Measurements from ENCODE around the gene PBX1. TPM values are rescaled to one million over a fixed set of nuclear protein-coding genes. Genes with fewer than 3 reads are reported as not detected.

Gene PBX1
- total RNA-seq, 2 experiments from 2014 or later: 0.17 TPM

DNA sequence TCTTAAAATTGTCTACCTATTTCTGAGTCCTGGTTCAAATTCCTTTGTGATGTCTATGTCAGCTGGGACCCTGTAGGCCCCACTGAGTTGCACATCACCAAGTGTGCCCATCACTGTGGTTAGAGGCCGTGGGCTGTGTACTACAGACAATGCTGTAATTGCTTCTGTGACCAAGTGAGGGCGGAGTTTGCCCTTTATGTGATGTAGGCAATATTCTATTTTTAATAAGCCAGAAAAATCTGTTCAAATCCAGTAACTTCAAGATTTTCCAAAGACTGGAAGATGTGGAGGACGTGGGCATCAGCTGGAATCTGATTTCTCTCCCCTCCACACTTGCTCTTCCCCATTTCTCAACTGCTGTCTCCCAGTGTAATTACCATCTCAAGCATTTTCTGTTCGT is 215.4 kb downstream of the PBX1 start:
- no peak overlapping the region for H3K4me3 Mint-ChIP-seq
- ChIA-PET POLR2A (no interaction called here), CTCF (no interaction called here)

DNA sequence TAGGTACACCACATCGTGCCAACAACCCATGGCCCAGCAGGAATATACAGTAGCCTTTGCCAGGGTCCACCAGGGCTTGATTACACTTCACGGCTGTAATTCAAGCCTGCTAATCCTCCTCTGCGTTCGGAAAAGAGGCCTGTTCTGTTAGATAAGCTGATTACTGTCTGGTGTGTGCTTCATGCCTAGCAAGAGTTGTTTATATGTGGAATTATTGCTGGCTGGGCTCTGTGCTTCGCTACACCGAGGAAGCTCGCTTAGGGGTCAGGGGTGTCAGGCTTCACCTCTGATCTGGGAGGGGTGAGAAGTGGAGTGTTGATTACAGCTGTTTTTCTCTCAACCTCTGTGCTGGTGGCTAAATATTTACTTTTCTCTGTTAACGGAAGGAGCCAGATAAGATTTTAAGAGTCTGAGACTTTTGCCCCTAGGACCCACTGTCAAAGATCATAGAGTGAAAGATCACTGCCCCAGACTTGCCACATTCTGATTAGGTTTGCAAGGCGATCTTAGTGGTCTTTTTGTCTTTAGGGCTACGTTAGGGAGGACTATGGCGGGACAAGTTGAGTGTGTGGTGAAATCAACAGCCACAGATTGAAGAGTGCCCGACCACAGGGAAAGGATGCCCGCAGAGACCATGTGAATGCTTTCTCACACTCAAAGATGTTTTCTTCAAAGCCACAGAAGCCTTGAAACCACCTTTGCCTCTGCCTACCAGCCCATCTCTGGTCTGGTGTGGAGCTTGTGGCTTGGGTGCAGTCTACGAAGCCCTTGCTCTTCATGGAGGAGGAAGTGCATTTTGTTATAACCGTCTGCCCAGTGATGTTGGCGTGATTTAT is 216.1 kb downstream of the PBX1 start:
- no peaks in the 10 kb centered on the region for H3K36me3 Mint-ChIP-seq
- ChIA-PET POLR2A (no interaction called here), CTCF (no interaction called here)
- DNase-seq: no peak
- no peak overlapping the region for H3K27ac Mint-ChIP-seq
- H3K4me1 Mint-ChIP-seq (ENCODE audit: low read depth): no peaks in the 10 kb centered on the region
- H3K9me3 Mint-ChIP-seq: no peaks in the 10 kb centered on the region
- intact Hi-C loops (cut with micrococcal nuclease): no loop called here
- no peaks in the 10 kb centered on the region for H3K27me3 Mint-ChIP-seq
- no peak overlapping the region for H3K4me3 Mint-ChIP-seq

More for the DNA sequence above, 215.4 kb downstream of the PBX1 start:
- Mint-ChIP-seq H3K9me3 (no peaks in the 10 kb centered on the region), H3K4me1 (ENCODE audit: low read depth) (no peaks in the 10 kb centered on the region), H3K27ac (no peak overlapping the region), H3K27me3 (no peaks in the 10 kb centered on the region), H3K36me3 (no peaks in the 10 kb centered on the region)
- DNase-seq: no peak
- intact Hi-C loops (cut with micrococcal nuclease): no loop called here

DNA sequence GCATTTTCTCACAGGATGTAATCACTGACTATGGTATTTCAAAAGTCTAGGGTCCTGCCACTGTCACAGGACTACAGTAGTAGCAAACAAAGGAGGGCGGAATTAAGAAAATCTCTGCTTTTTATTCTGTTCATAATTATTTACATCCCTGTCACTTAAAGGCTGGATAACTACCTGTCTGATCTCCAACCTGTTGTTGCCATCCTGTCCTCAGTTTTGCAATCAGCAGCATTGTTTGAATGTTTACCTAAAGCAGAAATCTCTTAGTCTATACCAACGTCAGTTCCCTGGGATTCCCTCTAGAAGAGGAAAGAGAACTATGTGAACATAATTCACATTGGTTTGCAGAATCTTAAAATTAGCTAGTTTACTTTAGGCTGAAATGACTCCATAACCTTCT is 218.5 kb downstream of the PBX1 start:
- no peak for DNase-seq
- Mint-ChIP-seq H3K27me3 (no peaks in the 10 kb centered on the region), H3K4me3 (no peak overlapping the region), H3K9me3 (no peaks in the 10 kb centered on the region), H3K36me3 (no peaks in the 10 kb centered on the region), H3K4me1 (ENCODE audit: low read depth) (no peaks in the 10 kb centered on the region), H3K27ac (no peak overlapping the region)
- CTCF ChIA-PET: interaction anchor here (0.9 kb wide), 1 partner anchor 10 kb away, joined by 3 read pairs; no protein-coding TSS in a partner anchor
- POLR2A ChIA-PET: no interaction called here
- intact Hi-C loops (cut with micrococcal nuclease): no loop called here

DNA sequence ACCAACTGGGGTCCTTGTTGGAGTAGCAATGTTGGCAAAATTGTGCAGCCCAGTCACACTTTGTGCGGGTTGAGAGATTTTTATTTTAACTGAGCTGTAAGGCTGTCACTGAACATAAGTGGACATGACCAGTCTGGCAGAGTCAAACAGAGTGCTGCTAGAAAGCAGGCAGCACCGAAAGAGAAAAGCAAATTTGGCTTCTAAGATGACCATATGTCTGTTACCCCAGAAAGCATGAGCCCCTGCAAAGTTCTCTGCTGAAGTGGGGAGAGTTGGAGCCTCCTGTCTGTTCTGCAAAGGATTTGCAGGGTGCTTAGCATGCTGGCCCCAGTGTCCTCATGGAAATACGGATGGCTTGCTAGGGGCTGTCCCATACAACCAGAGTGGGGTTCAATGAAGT is 220.4 kb downstream of the PBX1 start:
- Mint-ChIP-seq H3K27ac (no peak overlapping the region), H3K9me3 (no peaks in the 10 kb centered on the region), H3K4me3 (no peak overlapping the region), H3K4me1 (ENCODE audit: low read depth) (no peaks in the 10 kb centered on the region), H3K27me3 (no peaks in the 10 kb centered on the region), H3K36me3 (no peaks in the 10 kb centered on the region)
- intact Hi-C loops (cut with micrococcal nuclease): no loop called here
- POLR2A ChIA-PET: no interaction called here
- CTCF ChIA-PET: no interaction called here
- no peak for DNase-seq

DNA sequence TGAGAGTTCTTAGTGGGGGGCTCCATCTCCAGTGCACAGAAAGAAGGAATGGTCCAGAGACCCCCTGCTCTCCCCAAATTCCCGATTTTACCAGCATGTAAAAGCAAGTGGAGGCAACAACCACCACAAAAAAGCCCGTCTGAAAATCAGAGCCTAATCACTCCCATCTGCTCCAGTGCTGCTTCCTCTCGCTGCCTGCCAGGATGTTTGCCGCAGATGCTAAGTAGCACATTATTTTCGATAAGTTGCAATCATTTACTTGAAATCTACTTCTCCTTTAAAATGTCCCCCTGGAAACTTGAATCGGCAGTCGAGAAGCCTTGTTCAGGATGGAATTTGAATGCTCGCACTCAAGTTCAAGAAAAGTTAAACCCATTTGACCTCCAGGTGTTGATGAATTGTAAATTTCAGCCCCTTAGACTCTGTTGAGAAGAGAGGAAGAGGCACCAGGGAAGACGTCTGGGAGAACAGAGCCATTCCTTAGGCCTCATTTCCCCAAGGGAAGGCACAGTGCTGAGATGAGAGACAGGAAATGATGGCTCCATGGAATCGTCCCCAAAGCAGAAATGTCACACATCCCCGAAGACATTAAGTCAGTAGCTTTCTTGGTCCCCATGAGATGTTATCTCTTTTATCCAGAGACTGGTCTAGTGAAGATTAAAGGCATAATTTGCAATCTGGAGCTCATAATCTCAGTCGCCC is 221.3 kb downstream of the PBX1 start:
- intact Hi-C loops (cut with micrococcal nuclease): no loop called here
- no peak for DNase-seq

DNA sequence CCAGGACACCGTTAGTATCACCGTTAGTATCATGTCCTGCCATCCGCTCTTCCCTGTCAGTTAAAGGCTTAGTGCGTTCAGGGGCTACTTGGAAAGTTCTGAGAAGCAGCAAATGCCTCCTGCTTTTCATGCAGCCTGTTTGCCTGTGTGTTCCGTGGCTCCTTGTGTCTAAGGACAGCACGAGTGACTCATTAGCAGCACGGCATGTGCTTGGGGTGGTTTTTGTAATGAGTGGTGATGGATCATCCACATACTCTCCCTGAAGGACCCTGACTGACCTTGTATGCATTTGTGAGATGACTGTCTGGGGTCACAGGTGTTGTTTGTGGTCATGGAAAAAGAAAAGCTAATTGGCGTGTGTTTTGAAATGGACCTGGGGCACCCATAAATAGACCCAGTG is 221.9 kb downstream of the PBX1 start:
- CTCF ChIA-PET: no interaction called here
- no peaks in the 10 kb centered on the region for H3K4me1 Mint-ChIP-seq (ENCODE audit: low read depth)
- no peak overlapping the region for H3K27ac Mint-ChIP-seq
- no peaks in the 10 kb centered on the region for H3K27me3 Mint-ChIP-seq
- no peaks in the 10 kb centered on the region for H3K36me3 Mint-ChIP-seq
- POLR2A ChIA-PET: no interaction called here
- H3K9me3 Mint-ChIP-seq: no peaks in the 10 kb centered on the region
- DNase-seq: no peak
- no peak overlapping the region for H3K4me3 Mint-ChIP-seq
- intact Hi-C loops (cut with micrococcal nuclease): no loop called here

More for the DNA sequence above, 221.3 kb downstream of the PBX1 start:
- Mint-ChIP-seq H3K4me3 (no peak overlapping the region), H3K9me3 (no peaks in the 10 kb centered on the region), H3K4me1 (ENCODE audit: low read depth) (no peaks in the 10 kb centered on the region), H3K27me3 (no peaks in the 10 kb centered on the region), H3K27ac (no peak overlapping the region), H3K36me3 (no peaks in the 10 kb centered on the region)
- ChIA-PET POLR2A (no interaction called here), CTCF (no interaction called here)

DNA sequence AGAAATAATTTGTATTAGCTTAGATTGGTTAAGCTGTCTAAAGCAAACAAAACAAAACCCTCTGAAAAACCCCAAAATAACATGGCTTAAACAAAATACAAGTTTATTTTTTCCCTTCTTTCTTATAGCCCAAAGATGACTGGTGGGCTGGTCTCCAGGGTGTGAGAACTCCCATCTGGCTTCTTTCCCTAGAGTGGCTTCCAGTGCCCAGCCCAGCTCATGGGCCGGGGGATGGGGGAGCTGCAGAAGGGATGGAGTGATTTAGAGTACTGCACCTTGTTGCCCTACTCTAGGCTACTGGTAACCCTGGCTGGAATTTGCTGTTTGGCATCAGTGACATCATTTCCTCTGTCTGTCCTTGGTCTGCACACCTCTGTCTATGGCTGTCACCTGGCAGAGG is 223.0 kb downstream of the PBX1 start:
- DNase-seq: no peak
- Mint-ChIP-seq H3K27me3 (no peaks in the 10 kb centered on the region), H3K4me1 (ENCODE audit: low read depth) (no peaks in the 10 kb centered on the region), H3K9me3 (no peaks in the 10 kb centered on the region), H3K36me3 (no peaks in the 10 kb centered on the region), H3K4me3 (no peak overlapping the region), H3K27ac (no peak overlapping the region)
- CTCF ChIA-PET: no interaction called here
- intact Hi-C loops (cut with micrococcal nuclease): no loop called here
- POLR2A ChIA-PET: no interaction called here

DNA sequence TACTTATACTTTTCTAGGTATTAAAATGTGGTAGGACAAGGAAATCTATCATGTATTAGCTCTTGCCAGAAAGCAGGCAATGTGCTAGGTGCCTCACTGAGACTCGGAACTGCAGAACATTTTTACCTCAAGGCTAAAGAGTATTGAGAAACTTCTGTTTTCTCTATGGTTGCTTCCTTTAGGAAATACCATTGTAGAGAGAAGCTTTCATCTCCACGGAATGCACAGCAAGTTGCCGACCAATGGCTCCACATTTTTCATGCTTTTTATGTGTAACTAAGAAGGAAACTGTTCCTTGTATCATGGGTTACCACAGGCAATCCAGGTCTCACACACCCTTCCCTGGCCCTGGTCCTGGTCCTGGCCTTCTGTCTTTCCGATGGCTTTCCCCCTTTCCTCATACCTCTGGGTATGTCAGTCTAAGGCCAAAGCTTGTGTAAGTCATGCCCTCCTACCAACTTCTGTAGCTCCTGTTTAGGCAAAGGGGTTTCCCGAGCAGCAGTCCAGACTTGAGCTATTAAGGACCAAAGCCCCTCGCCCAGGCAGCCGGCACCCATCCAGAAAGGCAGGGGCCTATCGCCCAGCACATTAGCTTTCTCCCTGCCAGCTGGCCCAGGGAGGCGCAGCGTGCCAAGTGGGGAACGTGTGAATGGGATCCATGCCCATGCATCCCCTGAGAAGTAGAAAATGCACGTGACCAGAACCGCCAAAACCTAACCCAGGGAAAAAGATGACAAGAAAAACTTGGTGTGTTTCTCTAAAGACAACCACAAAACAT is 225.0 kb downstream of the PBX1 start:
- POLR2A ChIA-PET: no interaction called here
- Mint-ChIP-seq H3K36me3 (no peaks in the 10 kb centered on the region), H3K4me1 (ENCODE audit: low read depth) (no peaks in the 10 kb centered on the region), H3K27me3 (peaks cover 1% of the 10 kb centered on the region), H3K27ac (no peak overlapping the region), H3K4me3 (no peak overlapping the region), H3K9me3 (no peaks in the 10 kb centered on the region)
- no peak for DNase-seq
- CTCF ChIA-PET: no interaction called here
- intact Hi-C loops (cut with micrococcal nuclease): no loop called here

DNA sequence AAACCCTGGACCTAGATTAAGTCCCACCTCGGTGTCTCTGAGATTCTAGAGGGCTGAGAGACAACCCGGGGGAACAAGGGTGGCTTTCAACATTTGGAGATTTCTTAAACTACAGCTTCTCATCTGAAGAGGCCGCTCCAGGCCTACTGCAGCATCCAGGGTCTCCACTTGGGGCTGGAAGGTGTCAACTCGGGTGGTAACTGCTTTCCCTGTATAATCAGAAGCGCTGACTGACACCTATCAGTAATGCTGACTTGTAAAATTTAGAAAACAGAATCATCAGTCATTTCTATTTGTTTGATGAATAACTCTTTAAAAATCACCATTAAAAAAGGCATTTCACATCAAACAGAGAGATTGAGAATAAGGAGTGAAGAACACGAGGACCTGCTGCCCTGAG is 226.0 kb downstream of the PBX1 start:
- Mint-ChIP-seq H3K4me3 (no peak overlapping the region), H3K4me1 (ENCODE audit: low read depth) (no peaks in the 10 kb centered on the region), H3K27me3 (peaks cover 1% of the 10 kb centered on the region), H3K27ac (no peak overlapping the region), H3K9me3 (no peaks in the 10 kb centered on the region), H3K36me3 (no peaks in the 10 kb centered on the region)
- CTCF ChIA-PET: no interaction called here
- intact Hi-C loops (cut with micrococcal nuclease): loop anchor here (5.0 kb wide), 2 partner anchors 1423 to 1933 kb away; no protein-coding TSS in a partner anchor
- DNase-seq: no peak
- POLR2A ChIA-PET: no interaction called here

DNA sequence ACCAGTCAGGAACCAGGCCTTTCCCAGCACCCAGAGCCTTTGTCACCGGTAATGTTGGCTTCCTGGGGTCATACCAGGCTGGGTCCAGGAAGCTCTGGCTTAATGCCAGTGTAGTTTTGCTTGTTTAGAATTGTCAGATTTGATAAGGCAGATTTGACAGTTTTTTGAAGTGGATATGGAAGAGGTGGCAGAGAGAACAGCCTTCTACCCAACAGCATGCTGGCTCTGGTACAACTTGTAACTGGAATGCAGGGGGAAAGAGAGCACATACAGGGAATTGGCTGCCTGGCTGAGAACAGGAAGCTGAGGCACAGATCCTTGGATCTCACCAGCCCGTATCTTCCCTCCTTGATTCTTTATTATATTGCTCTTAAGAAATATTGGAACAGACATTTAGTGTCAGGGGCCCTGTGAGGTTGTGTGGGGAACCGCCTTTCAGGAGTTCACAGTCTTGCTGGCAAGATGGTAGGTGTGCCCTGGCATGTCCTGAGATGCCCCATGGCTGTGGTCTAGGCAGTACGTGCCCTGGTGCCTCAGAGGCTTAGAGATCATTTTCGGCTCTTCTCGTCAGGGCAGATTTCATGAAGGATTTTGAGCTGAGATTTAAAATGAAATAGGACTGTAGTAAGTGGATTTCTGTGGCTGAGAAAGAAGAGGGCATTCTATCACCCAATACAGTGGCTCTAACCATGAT is 227.0 kb downstream of the PBX1 start:
- DNase-seq: no peak
- peaks cover 1% of the 10 kb centered on the region for H3K27me3 Mint-ChIP-seq
- H3K9me3 Mint-ChIP-seq: no peaks in the 10 kb centered on the region
- H3K36me3 Mint-ChIP-seq: no peaks in the 10 kb centered on the region
- H3K4me1 Mint-ChIP-seq (ENCODE audit: low read depth): no peaks in the 10 kb centered on the region
- CTCF ChIA-PET: interaction anchor here (1.9 to 2.9 kb wide), 2 partner anchors 11 to 16 kb away, joined by 5 to 18 read pairs; no protein-coding TSS in a partner anchor
- H3K27ac Mint-ChIP-seq: no peak overlapping the region
- H3K4me3 Mint-ChIP-seq: no peak overlapping the region
- POLR2A ChIA-PET: no interaction called here
- intact Hi-C loops (cut with micrococcal nuclease): loop anchor here (5.0 kb wide), 2 partner anchors 1424 to 1934 kb away; no protein-coding TSS in a partner anchor

DNA sequence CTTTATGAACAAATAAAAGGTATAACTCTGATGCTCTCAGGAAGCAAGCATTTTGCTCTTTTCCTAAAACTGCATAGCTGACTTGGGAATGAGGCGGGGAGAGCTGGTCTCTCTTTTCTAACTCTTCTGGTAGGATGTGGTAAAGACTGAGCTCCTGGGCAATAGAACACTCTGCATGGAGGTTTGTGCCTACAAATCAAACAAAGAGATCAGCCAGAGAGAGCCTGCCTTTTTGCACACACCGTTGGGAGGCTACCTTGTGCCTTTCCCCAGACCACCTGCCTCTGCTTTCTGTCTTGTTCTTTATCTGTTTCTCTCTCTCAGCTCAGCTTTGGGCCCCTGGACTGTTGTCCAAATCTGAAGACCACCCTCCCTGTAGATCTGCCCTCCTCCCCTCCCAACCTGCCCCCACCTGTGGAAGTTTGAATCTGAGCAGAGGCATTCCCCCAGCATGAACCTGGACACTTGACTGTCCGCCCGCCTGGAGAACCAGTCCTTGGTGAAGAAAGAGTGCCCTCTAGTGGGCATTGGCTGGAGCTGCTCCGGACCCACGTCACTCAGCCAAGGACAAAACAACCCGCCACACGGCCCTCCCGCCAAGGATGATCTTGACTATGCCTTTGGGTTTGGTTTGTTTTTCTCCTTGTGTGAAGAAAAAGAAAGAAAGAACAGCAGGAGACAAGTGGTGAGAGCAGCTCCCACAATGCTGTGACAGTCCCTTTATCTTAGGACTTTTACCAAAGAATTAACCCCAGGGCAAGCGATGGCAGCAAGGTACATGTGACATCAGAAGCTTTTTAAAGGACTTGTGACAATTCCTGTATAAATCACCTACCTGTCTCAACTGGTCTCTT is 228.2 kb downstream of the PBX1 start:
- H3K36me3 Mint-ChIP-seq: no peaks in the 10 kb centered on the region
- ChIA-PET POLR2A (no interaction called here), CTCF (interaction anchor here (0.6 to 2.9 kb wide), 16 partner anchors 9 to 1399 kb away, joined by 3 to 18 read pairs (median 4); no protein-coding TSS in a partner anchor)
- H3K4me3 Mint-ChIP-seq: no peak overlapping the region
- intact Hi-C loops (cut with micrococcal nuclease): loop anchor here (1.0 to 5.0 kb wide), 3 partner anchors 1377 to 1935 kb away; no protein-coding TSS in a partner anchor
- no peaks in the 10 kb centered on the region for H3K9me3 Mint-ChIP-seq
- DNase-seq: peak; percentile 69
- peaks cover 1% of the 10 kb centered on the region for H3K27me3 Mint-ChIP-seq
- no peak overlapping the region for H3K27ac Mint-ChIP-seq
- H3K4me1 Mint-ChIP-seq (ENCODE audit: low read depth): no peaks in the 10 kb centered on the region

Data from activated CD4-positive, alpha-beta memory T cell treated with anti-CD3 and anti-CD28 coated beads for 36 hours (primary cell).